Activated CD8-positive, alpha-beta memory T cell treated with anti-CD3 and anti-CD28 coated beads, Interleukin-2, amount 50 U/mL, for 48 hours (primary cell): ENCODE data around the gene C1orf174.

Experiments
- DNase-seq: peaks from one replicate; pipeline ENCODE4 v3.0.0-alpha.2; 2020

The C1orf174 gene

GRCh38 chr1:3900150-3900968 is at the start of gene C1orf174:
C1orf174 (minus strand) TSS chr1:3900272; CDS start chr1:3900186, 86 bp downstream.
- peak; percentile 91 for DNase-seq

GRCh38 chr1:3948344-3948743 is 48.3 kb upstream of the C1orf174 start:
- DNase-seq = no peak

- no peak for DNase-seq
Measured at GRCh38 chr1:3945916-3946840, 46.1 kb upstream of the C1orf174 start.

GRCh38 chr1:3945222-3945621 is 45.1 kb upstream of the C1orf174 start:
- DNase-seq = no peak

- no peak for DNase-seq
Measured at GRCh38 chr1:3944578-3945125, 44.6 kb upstream of the C1orf174 start.

- DNase-seq = no peak
Measured at GRCh38 chr1:3943806-3944577, 43.9 kb upstream of the C1orf174 start.

GRCh38 chr1:3943123-3943431 is 43.0 kb upstream of the C1orf174 start:
- no peak for DNase-seq

- no peak for DNase-seq
Measured at GRCh38 chr1:3942416-3943122, 42.5 kb upstream of the C1orf174 start.

- DNase-seq = no peak
Measured at GRCh38 chr1:3940754-3941345, 40.8 kb upstream of the C1orf174 start.

- no peak for DNase-seq
Measured at GRCh38 chr1:3940081-3940753, 40.1 kb upstream of the C1orf174 start.

- no peak for DNase-seq
Measured at GRCh38 chr1:3939242-3940080, 39.4 kb upstream of the C1orf174 start.

- DNase-seq = no peak
Measured at GRCh38 chr1:3932156-3932919, 32.3 kb upstream of the C1orf174 start.

- DNase-seq = no peak
Measured at GRCh38 chr1:3931007-3931912, 31.2 kb upstream of the C1orf174 start.

- DNase-seq = no peak
Measured at GRCh38 chr1:3930301-3931006, 30.4 kb upstream of the C1orf174 start.

GRCh38 chr1:3929126-3929525 is 29.1 kb upstream of the C1orf174 start:
- DNase-seq = no peak

GRCh38 chr1:3928586-3928985 is 28.5 kb upstream of the C1orf174 start:
- no peak for DNase-seq

- DNase-seq = no peak
Measured at GRCh38 chr1:3926956-3927355, 26.9 kb upstream of the C1orf174 start.

- no peak for DNase-seq
Measured at GRCh38 chr1:3925762-3926161, 25.7 kb upstream of the C1orf174 start.
